Pulmonary artery endothelial cell (primary cell): ENCODE results near the gene RIC3. TPM values are rescaled to one million over a fixed set of nuclear protein-coding genes. Genes with fewer than 3 reads are reported as not detected.

Experiments used
- DNase-seq: peaks from one replicate; pipeline ENCODE4 v3.0.0-alpha.2; 2011; ENCODE audit warnings: low read depth, low spot score
- total RNA-seq: library from RNA; depleted of rRNA; stranded (reverse); fragments of >200 nt; gene quantifications from 2 replicates; pipeline ENCODE4 v1.2.3, GENCODE V29; 2014

The RIC3 gene
- total RNA-seq, 1 donor from 2014 or later = under 0.01 TPM

DNA sequence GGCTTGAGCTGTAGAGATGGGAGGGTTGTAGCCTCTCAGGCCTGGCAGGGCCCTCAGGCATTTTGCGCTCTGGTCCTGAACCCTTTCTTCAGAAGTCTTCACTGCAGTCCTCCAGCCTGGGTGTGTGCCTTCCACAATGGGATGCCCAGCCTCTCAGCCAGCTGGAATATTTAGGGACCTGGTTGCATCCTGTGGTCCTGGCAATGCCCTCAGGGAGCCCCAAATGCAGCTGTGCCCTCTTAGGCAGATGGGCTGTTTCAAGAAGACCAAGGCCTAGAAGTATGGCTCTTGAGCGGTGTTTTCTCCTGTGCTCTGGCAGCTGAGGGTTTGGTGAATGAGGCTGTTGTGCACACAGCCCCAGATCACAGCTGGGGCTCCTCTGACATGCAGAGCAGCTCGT, 81.1 kb downstream of the RIC3 start:
- no peak for DNase-seq

DNA sequence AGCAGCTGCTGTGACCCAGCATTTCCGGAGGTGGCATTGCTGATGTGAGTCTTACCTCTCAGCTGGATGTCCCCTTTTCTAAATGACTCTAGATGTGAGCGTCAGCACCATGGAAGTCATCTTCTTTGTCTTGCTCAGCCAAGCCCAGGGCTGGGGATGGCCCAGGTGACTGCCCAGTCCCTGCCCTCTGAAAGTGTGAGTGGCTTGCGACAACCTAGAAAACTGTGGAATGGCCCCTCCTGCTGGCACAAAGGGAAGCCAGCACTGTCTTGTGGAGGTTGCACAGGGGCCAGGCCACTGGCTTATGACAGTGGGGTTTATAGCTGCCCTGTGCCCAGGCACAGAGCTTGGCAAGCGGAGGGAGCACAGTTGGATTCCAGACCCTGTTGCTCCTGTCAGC, 81.6 kb downstream of the RIC3 start:
- no peak for DNase-seq

- DNase-seq = no peak
Observed at GRCh38 chr11:8086571-8086970, 82.3 kb downstream of the RIC3 start.

- DNase-seq = no peak
Observed at GRCh38 chr11:8086001-8086479, 82.8 kb downstream of the RIC3 start.

DNA sequence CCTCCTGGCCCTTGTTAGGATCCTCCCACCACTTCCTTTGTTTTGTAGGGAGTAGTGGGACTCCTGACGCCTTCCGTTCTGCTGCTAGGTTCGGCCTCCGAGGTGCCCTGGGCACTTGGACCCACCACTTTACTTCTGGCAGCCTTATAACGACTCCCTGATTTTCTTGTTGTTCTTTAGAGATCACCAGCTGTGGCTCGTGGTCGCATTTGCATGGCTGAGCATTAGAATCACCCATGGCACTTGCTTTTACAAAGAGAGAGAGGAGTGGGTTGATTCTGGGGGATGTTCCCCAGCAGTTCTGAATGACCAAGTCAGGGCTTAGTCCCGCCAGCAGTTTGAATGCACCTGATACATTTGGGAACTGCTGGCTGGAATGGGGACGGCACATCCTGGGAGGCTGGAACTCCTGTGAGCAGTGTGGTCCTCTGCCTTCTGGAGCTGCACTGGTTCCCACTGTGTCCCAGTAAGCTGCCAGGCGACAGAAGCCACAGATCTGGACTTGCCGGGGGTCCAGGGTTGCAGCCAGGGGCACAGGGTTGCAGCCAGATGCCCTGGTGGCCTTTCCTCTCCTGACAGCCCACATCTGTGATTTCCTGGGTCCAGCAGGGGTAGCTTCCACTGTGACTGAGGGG, 83.7 kb downstream of the RIC3 start:
- DNase-seq = no peak

GRCh38 chr11:8084352-8084751, 84.5 kb downstream of the RIC3 start:
- DNase-seq = no peak

DNA sequence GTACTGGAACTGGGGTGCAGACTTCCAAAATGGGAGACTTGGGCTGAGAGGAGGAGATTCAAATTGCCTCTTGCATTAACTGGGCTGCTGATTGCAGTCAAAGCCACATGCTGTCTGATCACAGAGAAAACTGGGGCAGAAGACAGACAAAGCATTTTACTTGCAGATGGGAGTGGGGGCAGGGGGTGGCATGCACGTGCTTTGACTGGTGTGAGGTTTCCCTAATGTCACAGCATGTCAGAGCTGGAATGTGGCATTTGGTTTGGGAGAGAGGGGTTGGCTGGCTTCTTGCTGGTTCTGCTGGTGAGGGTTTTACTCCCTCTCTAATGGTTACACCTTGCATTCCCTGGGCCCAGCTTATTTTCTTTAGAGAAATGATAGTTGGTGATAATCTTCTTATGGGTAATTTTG, 84.9 kb downstream of the RIC3 start:
- no peak for DNase-seq

DNA sequence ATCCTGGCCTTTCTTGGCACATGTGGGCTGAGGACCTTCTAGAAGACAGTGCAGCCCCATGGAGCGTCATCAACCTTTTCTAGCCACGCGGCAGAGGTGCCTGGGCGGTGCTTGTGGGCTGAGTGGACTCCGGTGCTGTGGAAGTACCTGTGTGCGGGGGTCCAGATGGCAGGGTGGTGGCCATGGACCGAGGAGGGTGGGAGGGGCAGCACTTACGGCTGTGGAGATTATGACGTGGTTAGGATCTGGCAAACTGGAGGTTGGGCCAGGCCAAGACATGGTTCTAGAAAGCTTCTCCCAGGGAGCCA, 85.8 kb downstream of the RIC3 start:
- no peak for DNase-seq

- no peak for DNase-seq
Observed at GRCh38 chr11:8082391-8083087, 86.3 kb downstream of the RIC3 start.

- no peak for DNase-seq
Observed at GRCh38 chr11:8081591-8082250, 87.1 kb downstream of the RIC3 start.

DNA sequence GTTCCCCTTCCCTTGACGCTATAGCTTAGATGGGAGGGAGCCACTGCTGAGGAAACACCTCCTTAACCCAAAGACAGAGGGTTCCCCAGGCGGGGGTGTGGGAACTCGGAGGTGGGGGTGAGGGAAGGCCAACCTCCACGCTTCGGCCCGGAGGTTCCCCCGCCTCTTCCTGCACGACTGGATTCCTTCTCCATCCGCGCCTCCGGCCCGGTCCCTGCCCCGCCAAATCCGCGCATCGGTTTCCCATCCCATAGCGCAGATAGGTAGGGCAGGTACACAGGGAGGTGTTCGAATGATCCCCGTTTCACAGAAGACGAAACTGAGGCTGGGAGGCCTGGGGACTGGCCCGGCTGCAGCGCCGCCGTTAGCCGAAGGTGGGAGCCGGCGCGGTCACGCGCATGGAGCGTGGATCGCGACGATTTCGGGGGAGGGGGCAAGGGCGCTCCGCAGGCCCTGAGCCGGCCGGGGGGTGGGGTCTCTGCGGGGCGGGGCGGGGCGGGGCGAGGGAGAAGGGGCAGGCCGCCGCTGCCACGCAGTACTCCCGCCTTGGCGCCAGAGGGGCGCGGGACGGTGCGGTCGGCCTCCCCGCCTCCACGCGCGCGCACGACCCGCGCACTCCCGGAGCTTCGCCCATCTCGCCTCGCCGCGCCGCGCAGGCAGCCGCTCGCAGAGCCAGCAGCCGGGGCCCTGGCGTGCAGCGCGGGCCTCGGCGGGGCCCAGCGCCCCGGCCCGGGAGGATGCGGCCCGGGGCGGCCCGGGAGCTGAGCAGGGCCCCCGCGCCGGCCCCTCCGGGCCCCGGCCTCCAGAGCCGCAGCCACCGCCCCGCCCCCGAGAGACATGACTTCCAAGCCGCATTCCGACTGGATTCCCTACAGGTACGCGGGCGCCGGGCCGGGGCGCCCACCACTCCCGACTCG, 87.9 kb downstream of the RIC3 start, which contains the start of gene TUB:
TUB (plus strand) TSS at position 538 of the 917 bp plus-strand sequence; CDS start at position 838, 300 bp downstream.
- DNase-seq = no peak

GRCh38 chr11:8080069-8080670, 88.7 kb downstream of the RIC3 start:
- DNase-seq = no peak

DNA sequence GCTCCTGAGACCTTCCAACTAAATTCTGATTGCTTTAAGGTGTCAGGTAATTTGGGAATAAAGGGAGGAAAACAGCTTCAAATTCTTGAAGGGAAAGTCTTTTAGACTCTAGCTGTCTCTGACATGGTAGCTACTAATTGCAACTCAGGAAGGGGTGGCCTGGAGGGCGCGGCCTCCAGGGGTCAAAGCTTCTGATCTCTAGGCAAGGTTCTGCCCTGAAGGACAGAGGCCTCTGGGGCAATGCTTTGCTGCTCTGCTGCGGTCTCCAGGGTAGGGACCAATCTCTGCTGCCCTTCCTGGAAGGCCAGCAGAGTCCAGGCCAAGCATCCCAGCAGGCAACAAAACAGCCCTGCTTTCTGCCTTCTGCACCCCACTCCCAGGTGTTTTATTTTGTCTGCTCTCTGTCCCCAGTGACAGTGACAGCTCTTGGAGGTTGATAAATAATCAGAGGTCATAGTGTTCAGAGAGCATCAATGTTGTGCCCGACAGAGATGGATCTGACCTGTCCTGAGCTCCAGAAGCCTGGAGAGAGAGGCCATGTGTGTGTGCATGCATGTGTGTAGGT, 89.6 kb downstream of the RIC3 start:
- no peak for DNase-seq

GRCh38 chr11:8075119-8075726, 93.6 kb downstream of the RIC3 start:
- DNase-seq = no peak

- DNase-seq = no peak
Observed at GRCh38 chr11:8071616-8072581, 96.9 kb downstream of the RIC3 start.

DNA sequence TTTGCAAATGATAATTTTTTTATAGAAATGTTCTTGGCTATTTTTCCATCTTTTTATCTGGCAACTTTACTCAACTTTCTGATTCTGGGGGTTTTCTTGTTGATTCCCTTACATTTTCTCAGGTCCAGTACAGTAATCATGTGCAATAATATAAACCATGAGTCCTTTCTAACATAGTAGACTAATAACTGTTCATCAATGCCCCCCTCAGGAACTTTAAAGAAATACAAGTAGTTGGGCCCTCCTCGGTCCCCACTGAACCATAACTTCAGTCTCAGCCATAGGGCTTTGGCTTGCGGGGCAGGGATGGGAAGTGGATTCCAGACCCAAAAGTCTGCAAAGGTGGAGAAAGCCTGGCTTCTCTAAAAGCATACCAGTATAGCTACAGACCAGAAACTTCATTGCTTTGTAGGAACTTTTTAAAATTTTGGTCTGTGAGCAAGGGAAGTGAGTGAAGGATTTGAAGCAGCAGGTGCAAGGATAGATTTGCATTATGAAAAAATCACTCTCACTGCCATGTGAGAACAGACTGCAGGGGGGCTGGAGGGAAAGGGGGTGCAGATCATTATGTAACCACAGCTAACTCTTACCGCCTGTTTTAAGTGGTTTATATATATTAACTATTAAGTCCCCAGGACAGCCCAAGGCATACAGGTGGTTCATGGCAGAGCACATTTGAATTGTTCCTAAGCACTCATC, 98.3 kb downstream of the RIC3 start:
- no peak for DNase-seq

GRCh38 chr11:8069771-8070170, 99.1 kb downstream of the RIC3 start:
- DNase-seq = no peak

DNA sequence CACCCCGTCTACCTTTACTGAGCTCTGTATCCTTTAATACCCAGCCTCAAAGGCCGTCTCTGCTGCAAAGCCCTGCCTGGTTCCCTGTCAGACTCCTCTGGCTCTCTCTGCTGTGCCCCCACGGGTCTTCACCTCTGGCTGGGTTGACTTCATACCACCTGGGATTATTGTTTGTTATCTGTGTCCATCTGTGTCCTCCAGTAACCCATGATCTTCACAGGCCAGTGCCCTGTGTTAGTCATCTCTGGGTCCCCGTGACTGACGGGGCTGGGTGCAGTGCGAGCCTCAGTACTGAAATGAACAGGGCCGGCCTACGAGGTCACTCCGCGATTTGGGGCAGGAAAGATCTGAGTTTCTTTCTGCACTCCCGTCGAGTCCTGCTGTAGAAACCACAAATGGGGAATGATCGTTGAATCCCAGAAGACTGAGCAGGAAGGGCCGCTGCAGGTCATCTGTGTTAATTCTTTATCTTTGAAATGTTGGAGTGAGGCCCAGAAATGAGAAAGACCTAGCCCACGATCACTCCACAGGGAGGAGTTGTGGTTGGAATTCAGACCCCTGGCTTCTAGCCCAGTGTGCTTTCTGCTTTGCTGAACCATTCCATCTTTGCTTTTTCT, 100.1 kb downstream of the RIC3 start:
- peak; percentile 27 for DNase-seq
